H1 (cell line): Measurements from ENCODE around the gene IFI27L1. TPM values are rescaled to one million over a fixed set of nuclear protein-coding genes. Genes with fewer than 3 reads are reported as not detected.

Experiments
- HDAC6 ChIP-seq: IDR thresholded peaks from one replicate; pipeline ENCODE4 v1.7.1; 2012; ENCODE audit warnings: low read depth, mild to moderate bottlenecking, inconsistent platforms, low read length, moderate library complexity
- JUN ChIP-seq: IDR thresholded peaks from 2 replicates; pipeline ENCODE4 v1.6.1; 2011; ENCODE audit warnings: low read depth, mild to moderate bottlenecking, improper control_type of control experiment, low read length
- POLR2A ChIP-seq, 2 experiments: IDR thresholded peaks; 1 replicate in 1 of 2; 2 replicates in 1 of 2; pipeline ENCODE4 v1.6.1; 2011; ENCODE audit warnings: low read depth in 2 of 2, low read length in 2 of 2, mild to moderate bottlenecking in 2 of 2; ENCODE audit errors: control extremely low read depth in 1 of 2
- polyA plus RNA-seq, 7 experiments: library from polyadenylated mRNA; depleted of rRNA in 3 of 7; stranded (reverse) in 5 of 7; unstranded in 2 of 7; fragments of >200 nt in 5 of 7; fragments of 200-250 nt in 2 of 7; gene quantifications; 1 replicate in 5 of 7; 2 replicates in 1 of 7; 4 replicates in 1 of 7; pipeline versions ENCODE4 v1.2.1 to v1.2.3, GENCODE V29; 2011 to 2013; ENCODE audit warnings: missing spikeins in 2 of 7, mixed read lengths in 2 of 7
- total RNA-seq: library from RNA; stranded (reverse); fragmentation: NEBNext Ultra II Directional; extraction: Animal tissue kit (Norgen Biotek cat#: 25700); gene quantifications from 2 replicates; pipeline ENCODE4 v1.2.1, GENCODE V29; 2021

IFI27L1 gene
- total and polyA plus RNA-seq, 2 of the 8 experiments (the other 6 are each of a cell fraction or from before 2014, with no cell fraction given): 21.2 to 30.5 TPM

GRCh38 chr14:94113490-94113889 is 32.4 kb downstream of the IFI27L1 start (continued):
- no peak for TF ChIP-seq JUN
- no peak for TF ChIP-seq HDAC6
- no peak for TF ChIP-seq POLR2A (IDR thresholded peaks at IDR 0.05; ENCODE audit: control extremely low read depth in 1 of 2, low read depth in 2 of 2, low read length in 2 of 2)
